Heart right ventricle (tissue), 16 donors: ENCODE measurements around the gene MKRN3. TPM values are rescaled to one million over a fixed set of nuclear protein-coding genes. Genes with fewer than 3 reads are reported as not detected.

Experiments used
- ATAC-seq, 8 donors: fragments of 200-7000 bp; cut with Tn5 transposase; one replicate each; pipeline ENCODE4 v1.9.1; 2020; ENCODE audit warnings: mild to moderate bottlenecking in 8 of 8, moderate library complexity in 8 of 8, moderate number of reproducible peaks in 1 of 8
- DNase-seq, 2 donors: peaks; one replicate each; pipeline ENCODE4 v3.0.0-alpha.2; 2020
- H3K27ac ChIP-seq, 10 donors: fragments of 200-600 bp; sonication (generic) in 2 of 10; one replicate each; pipeline versions ENCODE4 v1.5.0 to v1.8.0; 2020 to 2022; ENCODE audit warnings: mild to moderate bottlenecking in 3 of 10
- H3K27me3 ChIP-seq, 7 donors: fragments of 200-600 bp; one replicate each; pipeline ENCODE4 v1.8.0; 2021 to 2022; ENCODE audit warnings: mild to moderate bottlenecking in 2 of 7
- H3K36me3 ChIP-seq, 9 donors: fragments of 200-600 bp; sonication (generic) in 1 of 9; one replicate each; pipeline versions ENCODE4 v1.5.0 to v1.8.0; 2020 to 2022; ENCODE audit warnings: mild to moderate bottlenecking in 2 of 9
- H3K4me1 ChIP-seq, 9 donors: fragments of 200-600 bp; sonication (generic) in 1 of 9; one replicate each; pipeline versions ENCODE4 v1.5.0 to v1.8.0; 2020 to 2022; ENCODE audit warnings: mild to moderate bottlenecking in 4 of 9
- H3K4me3 ChIP-seq, 10 donors: fragments of 200-600 bp; sonication (generic) in 2 of 10; one replicate each; pipeline versions ENCODE4 v1.5.0 to v1.8.0; 2020 to 2022; ENCODE audit warnings: mild to moderate bottlenecking in 7 of 10, moderate library complexity in 2 of 10
- H3K9me3 ChIP-seq, 11 donors: fragments of 200-600 bp in 10 of 11; sonication (generic) in 2 of 11; one replicate each; pipeline versions ENCODE4 v1.5.0 to v1.8.0; 2013 to 2022; ENCODE audit warnings: mild to moderate bottlenecking in 2 of 11, control low read depth in 1 of 11, moderate library complexity in 1 of 11
- WGBS, 2 donors: extraction: QIAGEN DNeasy Blood & Tissue Kit; methylation state at CpG; one replicate each; pipeline ENCODE4 v1.1.7; 2013; ENCODE audit warnings: inconsistent platforms in 1 of 2; 5-methylcytosine and 5-hydroxymethylcytosine counted together
- intact Hi-C, 10 donors: fragments of 100-400 bp; cut with DNase I; formaldehyde crosslinking; loops; one replicate each; pipeline versions ENCODE4 v1.11.1 to v1.14.2; 2022
- polyA plus RNA-seq, 2 donors: library from polyadenylated mRNA; stranded (reverse); fragments of 200-250 nt; gene quantifications; one replicate each; pipeline ENCODE4 v1.2.3, GENCODE V29; 2013
- total RNA-seq, 10 donors: library from RNA; stranded (reverse); fragmentation: NEBNext Ultra II Directional in 3 of 10; extraction: Animal tissue kit (Norgen Biotek cat#: 25700) in 3 of 10; gene quantifications; one replicate each; pipeline versions ENCODE4 v1.2.1 to v1.2.4, GENCODE V29; 2021 to 2023
- TF ChIP-seq, protein P1 (sequence below), 9 donors: fragments of 200-600 bp; sonication (generic) in 2 of 9; IDR thresholded peaks; one replicate each; pipeline versions ENCODE4 v1.5.0 to v1.8.0; 2021 to 2022; ENCODE audit warnings: antibody characterized with exemption in 9 of 9, mild to moderate bottlenecking in 5 of 9, moderate library complexity in 1 of 9
- donor health status: Arrhythmogenic right ventricular cardiomyopathy.
- donor health status: ischemic (EF 13 %, LVEDD 7.1; RV severe dilation, severe dysfunction).
- donor health status: healthy with polysubstance abuse.
- donor health status: DM: no; HTN: yes; CAD: no.
- donor health status: DM: no; HTN: no; CAD: no.
- donor health status: ischemic (EF 25% LVEDD 6.9; RV normal size, moderate dysfunction).
- donor health status: ischemic (EF 25% LVEDD 5.7; RV mildly dilated, moderate dysfunction).
- donor health status: healthy.
- donor health status: DM: yes; HTN: yes; CAD: no.
- donor health status: Ischemic cardiomyopathy.
- donor health status: ischemic (EF 35%, LVEDD 5.7; RV mildly dilated, moderate dysfunction).
- donor health status: nonischemic (EF 11% LVEDD 7.7; RV severe dilation, severe dysfunction).
- donor health status: DM: yes; HTN: yes; CAD: no.
- donor health status: PGD.
- donor health status: ischemic (EF 29% LVEDD 5.4; RV normal size, mild dysfunction).
- donor health status: nonischemic (EF 23%, LVEDD 6.1; RV moderate dilation, normal function).

Gene MKRN3
- total and polyA plus RNA-seq, 12 donors = 0.04 to 1.9 (median 0.56) TPM; not detected in 6

DNA sequence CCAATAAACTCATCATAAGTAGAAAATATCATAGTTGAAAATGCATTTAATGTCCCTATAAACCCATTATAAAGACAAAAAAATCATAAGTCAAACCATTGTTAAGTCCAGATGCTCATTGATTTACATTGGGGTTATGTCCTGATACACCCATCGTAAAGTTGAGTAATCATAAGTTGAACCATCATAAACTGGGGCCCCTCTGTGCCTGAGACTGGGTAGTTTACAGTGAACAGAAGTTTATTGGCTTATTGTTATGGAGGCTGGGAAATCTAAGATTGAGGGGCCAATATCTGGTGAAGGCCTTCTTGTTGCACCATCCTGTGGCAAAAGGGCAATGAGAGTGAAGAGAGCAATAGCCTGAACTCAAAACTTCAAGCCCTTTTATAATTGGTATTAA is 10.6 kb downstream of the MKRN3 start:
- Histone ChIP-seq H3K4me3 (no peak overlapping the region), H3K9me3 (no peaks in the 10 kb centered on the region), H3K27ac (no peak overlapping the region), H3K36me3 (no peaks in the 10 kb centered on the region), H3K27me3 (peaks cover 0 to 5% (median 0%) of the 10 kb centered on the region in 7 donors), H3K4me1 (no peaks in the 10 kb centered on the region)
- no peak for DNase-seq
- ATAC-seq = no peak
- WGBS, 2 donors = 49 to 65% methylated on average over 1 of the region's 1 CpG
- TF ChIP-seq, protein P1, sequence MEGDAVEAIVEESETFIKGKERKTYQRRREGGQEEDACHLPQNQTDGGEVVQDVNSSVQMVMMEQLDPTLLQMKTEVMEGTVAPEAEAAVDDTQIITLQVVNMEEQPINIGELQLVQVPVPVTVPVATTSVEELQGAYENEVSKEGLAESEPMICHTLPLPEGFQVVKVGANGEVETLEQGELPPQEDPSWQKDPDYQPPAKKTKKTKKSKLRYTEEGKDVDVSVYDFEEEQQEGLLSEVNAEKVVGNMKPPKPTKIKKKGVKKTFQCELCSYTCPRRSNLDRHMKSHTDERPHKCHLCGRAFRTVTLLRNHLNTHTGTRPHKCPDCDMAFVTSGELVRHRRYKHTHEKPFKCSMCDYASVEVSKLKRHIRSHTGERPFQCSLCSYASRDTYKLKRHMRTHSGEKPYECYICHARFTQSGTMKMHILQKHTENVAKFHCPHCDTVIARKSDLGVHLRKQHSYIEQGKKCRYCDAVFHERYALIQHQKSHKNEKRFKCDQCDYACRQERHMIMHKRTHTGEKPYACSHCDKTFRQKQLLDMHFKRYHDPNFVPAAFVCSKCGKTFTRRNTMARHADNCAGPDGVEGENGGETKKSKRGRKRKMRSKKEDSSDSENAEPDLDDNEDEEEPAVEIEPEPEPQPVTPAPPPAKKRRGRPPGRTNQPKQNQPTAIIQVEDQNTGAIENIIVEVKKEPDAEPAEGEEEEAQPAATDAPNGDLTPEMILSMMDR (IDR thresholded peaks at IDR 0.05) = no peak
- intact Hi-C loops = no loop called here

- no peaks in the 10 kb centered on the region for H3K36me3 ChIP-seq
- TF ChIP-seq, protein P1 (IDR thresholded peaks at IDR 0.05) = no peak
- intact Hi-C loops = no loop called here
Observed at GRCh38 chr15:23578521-23579150, 13.2 kb downstream of the MKRN3 start.

GRCh38 chr15:23588268-23588667 is 22.8 kb downstream of the MKRN3 start:
- H3K4me1 ChIP-seq = no peaks in the 10 kb centered on the region
- H3K27me3 ChIP-seq = peaks cover 0 to 8% (median 3%) of the 10 kb centered on the region in 7 donors
- no peaks in the 10 kb centered on the region for H3K9me3 ChIP-seq
- TF ChIP-seq, protein P1 (IDR thresholded peaks at IDR 0.05) = no peak
- ATAC-seq (no peak), DNase-seq (no peak)
- no peak overlapping the region for H3K27ac ChIP-seq
- intact Hi-C loops = no loop called here
- 69 to 76% methylated on average over 2 of the region's 2 CpGs for WGBS, 2 donors
- H3K36me3 ChIP-seq = no peaks in the 10 kb centered on the region
- no peak overlapping the region for H3K4me3 ChIP-seq

More at GRCh38 chr15:23578521-23579150, 13.2 kb downstream of the MKRN3 start:
- Histone ChIP-seq H3K9me3 (no peaks in the 10 kb centered on the region), H3K4me3 (no peak overlapping the region), H3K27me3 (peaks cover 0 to 5% (median 0%) of the 10 kb centered on the region in 7 donors), H3K27ac (no peak overlapping the region), H3K4me1 (no peaks in the 10 kb centered on the region)
- 64 to 68% methylated on average over 4 of the region's 4 CpGs for WGBS, 2 donors
- ATAC-seq (no peak), DNase-seq (no peak)

- no peak for DNase-seq
- TF ChIP-seq, protein P1 (IDR thresholded peaks at IDR 0.05) = no peak
- Histone ChIP-seq H3K4me1 (no peaks in the 10 kb centered on the region), H3K27ac (no peak overlapping the region), H3K36me3 (no peaks in the 10 kb centered on the region), H3K9me3 (no peaks in the 10 kb centered on the region), H3K4me3 (no peak overlapping the region), H3K27me3 (peaks cover 0 to 8% (median 0%) of the 10 kb centered on the region in 7 donors)
- ATAC-seq = no peak
- 50 to 57% methylated on average over 3 of the region's 3 CpGs for WGBS, 2 donors
- intact Hi-C loops = no loop called here
Observed at GRCh38 chr15:23589012-23589411, 23.5 kb downstream of the MKRN3 start.
